Activated T-helper 1 cell treated with anti-CD3 and anti-CD28 coated beads, Interleukin-2, amount 50 U/mL, for 16 hours (primary cell): ENCODE measurements around the gene FNBP1.

Experiments used
- DNase-seq, 2 donors: peaks; one replicate each; pipeline ENCODE4 v3.0.0-alpha.2; 2020; ENCODE audit warnings: low read depth in 1 of 2, low spot score in 1 of 2

Gene FNBP1

GRCh38 chr9:129929496-129930125, 113.4 kb downstream of the FNBP1 start:
- DNase-seq, result no peak

DNA sequence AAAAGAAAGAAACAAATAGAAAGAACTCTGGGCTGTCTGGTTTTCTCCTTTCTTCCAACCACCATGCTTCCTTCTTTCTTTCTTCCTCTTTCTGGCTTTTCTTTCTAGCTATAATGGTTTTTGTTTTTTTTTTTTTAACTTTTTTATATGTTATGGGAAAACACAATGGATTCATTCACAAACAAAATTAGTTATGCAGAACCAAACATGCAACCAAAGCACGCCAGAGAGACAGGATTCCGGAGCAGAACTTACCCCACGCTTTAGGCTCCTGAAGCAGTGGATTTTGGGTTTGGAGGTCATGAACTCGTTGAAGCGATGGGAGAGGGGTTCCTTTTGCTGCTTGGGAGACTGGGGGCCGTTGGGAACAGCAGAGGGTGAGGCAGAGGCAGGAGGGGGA, 119.4 kb downstream of the FNBP1 start:
- DNase-seq, result no peak

- no peak for DNase-seq
Observed at GRCh38 chr9:129921905-129922304, 121.1 kb downstream of the FNBP1 start.

GRCh38 chr9:129919841-129920240, 123.1 kb downstream of the FNBP1 start:
- DNase-seq, result no peak

- DNase-seq, result no peak
Observed at GRCh38 chr9:129919277-129919676, 123.7 kb downstream of the FNBP1 start.

- DNase-seq, result no peak
Observed at GRCh38 chr9:129918296-129918950, 124.6 kb downstream of the FNBP1 start.

DNA sequence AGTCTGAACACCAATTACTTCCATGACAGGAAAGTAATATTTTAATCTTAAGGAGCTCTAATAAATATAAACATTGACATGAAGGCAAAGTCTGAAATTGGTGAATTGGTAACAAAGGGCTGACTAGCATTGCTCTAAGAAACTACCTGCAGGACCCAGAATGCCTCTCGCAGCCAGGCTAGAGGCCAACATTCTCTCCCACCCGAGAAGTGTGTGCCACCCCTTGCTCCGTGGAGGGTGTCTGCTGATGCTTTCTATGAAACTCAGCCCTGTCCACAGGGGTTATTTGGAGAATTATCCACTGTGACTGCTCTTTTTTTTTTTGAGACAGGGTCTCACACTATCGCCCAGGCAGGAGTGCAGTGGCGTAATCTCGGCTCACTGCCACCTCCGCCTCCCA, 126.3 kb downstream of the FNBP1 start:
- no peak for DNase-seq

- DNase-seq, result no peak
Observed at GRCh38 chr9:129914051-129914450, 128.9 kb downstream of the FNBP1 start.

DNA sequence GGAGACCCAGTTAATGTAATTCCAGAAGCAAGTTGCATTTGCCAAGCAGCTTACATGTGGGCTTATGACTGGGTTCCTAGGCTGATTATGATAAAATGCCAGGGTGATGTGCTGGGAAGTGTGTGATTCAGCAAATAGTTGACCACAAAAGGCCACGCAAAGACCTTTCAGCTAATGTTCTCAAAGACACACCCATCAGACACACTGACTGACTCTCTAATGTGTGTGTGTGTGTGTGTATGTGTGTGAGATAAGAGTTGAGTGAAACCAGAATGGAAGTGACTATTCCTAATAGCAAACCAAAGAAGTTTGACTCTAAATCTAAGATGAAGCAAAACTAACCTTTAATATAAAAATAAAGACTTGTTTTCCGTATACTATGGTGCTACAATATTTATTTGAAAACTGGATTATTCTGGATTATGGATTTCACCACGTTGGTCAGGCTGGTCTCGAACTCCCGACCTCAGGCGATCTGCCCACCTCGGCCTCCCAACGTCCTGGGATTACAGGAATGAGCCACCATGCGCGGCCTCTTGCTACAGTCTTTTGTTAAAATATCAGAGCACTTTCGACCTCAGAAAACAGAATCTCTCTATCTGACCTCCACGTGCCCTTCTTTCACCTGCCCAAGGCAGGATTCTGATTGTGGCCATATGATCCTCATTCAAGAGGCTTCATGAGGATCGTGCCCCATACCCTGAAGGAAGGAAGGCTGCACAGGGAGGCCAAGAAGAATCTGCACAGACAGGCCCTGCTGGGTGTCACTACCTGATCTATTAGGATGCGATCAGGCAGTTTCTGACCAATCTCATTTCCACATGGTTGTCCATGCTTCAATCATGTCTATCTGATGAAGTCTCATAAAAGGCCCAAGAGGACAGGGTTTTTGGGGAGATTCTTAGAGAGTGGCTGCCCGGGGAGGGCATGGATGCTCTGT, 132.1 kb downstream of the FNBP1 start:
- DNase-seq, result no peak

DNA sequence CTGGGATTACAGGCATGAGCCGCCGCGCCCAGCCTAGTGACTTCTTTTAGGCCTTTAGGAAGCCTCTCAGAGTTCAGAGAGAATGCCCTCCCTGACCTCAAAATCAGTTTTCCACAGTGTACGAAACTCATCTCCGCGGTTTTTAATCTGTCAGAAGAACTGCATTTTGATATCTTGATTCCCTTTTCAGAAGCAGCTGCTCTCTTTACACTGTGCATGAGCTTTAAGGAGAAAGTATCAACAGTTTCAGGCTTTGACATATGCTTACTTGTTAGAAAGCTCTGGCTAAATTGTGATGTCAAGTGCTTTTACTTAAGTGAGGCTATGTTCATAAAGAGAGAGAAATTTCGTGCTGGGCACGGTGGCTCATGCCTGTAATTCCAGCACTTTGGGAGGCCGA, 133.1 kb downstream of the FNBP1 start:
- DNase-seq, result no peak

GRCh38 chr9:129908906-129909305, 134.1 kb downstream of the FNBP1 start:
- DNase-seq, result no peak

GRCh38 chr9:129907201-129907600, 135.8 kb downstream of the FNBP1 start:
- no peak for DNase-seq

DNA sequence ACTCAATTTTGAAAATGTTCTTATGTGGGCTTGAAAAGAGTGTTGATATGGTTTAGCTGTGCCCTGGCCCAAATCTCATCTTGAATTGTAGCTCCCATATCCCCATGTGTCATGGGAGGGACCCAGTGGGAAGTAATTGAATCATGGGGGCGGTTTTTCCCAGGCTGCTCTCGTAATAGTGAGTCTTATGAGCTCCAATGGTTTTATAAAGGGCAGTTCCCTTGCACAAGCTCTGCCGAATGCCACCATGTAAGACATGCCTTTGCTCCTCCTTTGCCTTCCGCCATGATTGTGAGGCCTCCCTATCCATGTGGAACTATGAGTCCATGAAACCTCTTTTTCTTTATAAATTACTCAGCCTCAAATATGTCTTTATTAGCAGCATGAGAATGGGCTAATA, 136.7 kb downstream of the FNBP1 start:
- no peak for DNase-seq

DNA sequence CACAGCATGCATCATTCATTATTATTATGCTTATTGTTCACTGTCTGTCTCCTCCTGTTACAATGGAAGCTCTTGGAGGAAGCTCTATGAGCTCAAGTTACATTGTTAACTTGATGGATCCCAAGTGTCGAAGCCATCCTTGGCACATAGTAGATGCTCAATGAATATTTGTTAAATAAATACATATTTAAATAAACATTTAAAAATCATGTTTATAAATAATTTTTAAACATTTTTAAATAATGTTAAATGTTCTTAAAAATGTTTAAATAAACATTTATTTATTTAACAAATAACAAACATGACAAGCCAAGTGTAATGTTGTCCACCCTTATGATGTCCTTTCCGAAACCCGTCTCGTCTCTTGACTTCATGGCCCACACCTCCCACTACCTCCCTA, 138.3 kb downstream of the FNBP1 start:
- no peak for DNase-seq

DNA sequence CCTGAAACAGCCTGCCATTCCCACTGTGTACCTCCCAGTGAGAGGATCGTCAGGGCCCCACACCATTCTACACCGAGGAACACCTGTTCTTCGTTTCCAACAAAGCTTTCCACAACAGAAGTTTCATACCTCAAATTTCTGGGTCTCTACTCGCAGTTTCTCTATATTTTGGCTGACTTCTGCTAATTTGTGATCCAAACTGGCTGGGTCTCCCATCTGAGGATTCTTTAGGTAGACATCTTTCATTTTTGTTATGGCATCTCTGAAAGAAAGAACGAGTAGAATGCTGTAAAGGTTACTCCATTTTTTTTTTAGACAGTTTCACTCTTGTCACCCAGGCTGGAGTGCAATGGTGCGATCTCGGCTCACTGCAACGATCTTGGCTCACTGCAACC, 140.3 kb downstream of the FNBP1 start:
- DNase-seq, result no peak

DNA sequence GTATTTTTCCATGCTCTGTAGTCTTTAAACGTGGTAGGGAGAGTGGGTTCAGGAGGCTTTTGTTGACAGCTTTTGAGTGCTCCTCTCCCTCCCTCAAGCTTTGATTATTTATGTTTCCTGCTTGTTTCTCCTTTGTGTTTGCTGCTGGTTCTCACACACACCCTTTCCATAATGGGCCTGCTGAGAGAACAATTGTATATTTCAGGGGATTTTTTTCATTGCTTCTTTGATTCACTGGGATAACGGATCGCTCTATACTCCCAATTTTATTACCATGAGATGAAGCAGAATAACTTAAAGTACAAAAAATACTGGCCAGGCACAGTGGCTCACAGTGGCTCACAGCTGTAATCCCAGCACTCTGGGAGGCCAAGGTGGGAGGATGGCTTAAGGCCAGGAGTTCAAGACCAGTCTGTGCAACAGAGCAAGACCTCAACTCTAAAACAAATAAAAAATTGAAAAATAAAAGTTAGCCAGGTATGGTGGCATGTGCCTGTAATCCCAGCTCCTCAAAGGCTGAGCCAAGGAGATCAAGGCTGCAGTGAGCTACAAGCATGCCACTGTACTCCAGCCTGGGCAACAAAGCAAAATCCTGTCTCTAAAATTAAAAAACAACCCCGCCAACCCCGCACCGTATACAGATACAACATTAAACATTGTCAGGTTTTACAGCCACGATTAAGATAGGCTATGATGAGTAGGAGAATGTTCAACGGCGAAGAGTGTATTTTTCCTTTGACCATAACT, 140.8 kb downstream of the FNBP1 start:
- DNase-seq, result no peak

DNA sequence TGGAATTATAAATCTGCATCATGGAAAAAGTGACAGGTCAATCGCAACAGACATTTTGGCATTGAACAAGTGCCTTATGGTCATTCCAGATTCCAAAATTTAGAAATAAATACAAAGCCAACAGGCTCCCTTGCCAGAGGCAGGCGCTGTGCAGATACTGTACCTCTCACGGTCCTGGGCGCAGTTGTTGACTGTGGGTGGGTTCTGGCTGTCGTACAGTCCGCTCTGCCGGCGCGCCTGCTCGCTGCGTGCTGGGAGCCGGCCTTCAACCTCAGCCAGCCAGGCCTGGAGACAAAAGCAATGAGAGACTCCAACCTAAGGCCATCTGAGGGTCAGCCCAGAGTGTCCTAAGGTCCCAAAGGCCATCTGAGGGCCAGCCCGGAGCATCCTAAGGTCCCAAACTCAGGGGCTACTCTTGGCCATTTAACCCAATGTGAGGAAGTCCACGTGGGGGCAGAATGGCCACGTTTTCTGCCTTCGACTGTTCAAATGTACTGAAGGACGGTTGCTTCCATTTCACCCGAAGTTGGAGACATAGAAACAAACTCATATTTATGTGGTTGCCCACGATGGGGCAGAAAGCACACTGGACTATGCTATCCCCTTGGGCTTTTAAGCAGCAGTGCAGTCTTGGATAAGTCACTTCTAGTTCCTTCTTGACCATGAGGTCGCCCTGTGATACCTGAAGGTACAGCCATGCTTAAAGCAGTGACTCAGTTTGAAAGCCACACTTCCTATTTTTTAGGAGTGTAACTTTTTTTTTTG, 142.5 kb downstream of the FNBP1 start:
- DNase-seq, result no peak

- DNase-seq, result no peak
Observed at GRCh38 chr9:129899620-129900019, 143.4 kb downstream of the FNBP1 start.

- DNase-seq, result no peak
Observed at GRCh38 chr9:129898185-129898584, 144.8 kb downstream of the FNBP1 start.

GRCh38 chr9:129897263-129897662, 145.7 kb downstream of the FNBP1 start:
- DNase-seq, result no peak
